HG03175 (cell line): ENCODE measurements around the gene LCMT2.

Experiments used
- ATAC-seq: cut with Tn5 transposase; IDR thresholded peaks from one replicate; pipeline ENCODE4 v1.9.1; 2021; ENCODE audit warnings: mild to moderate bottlenecking, moderate library complexity; ENCODE audit not compliant: unreplicated experiment

The LCMT2 gene

GRCh38 chr15:43276563-43277200 lies 53.7 kb downstream of the LCMT2 start:
- no peak for ATAC-seq

GRCh38 chr15:43275740-43276562 lies 54.4 kb downstream of the LCMT2 start:
- no peak for ATAC-seq

- ATAC-seq, result no peak
Observed at GRCh38 chr15:43274136-43274535, 56.2 kb downstream of the LCMT2 start.
